ENCODE measurements around the gene JARID2. TPM values are rescaled to one million over a fixed set of nuclear protein-coding genes. Genes with fewer than 3 reads are reported as not detected.

JARID2 gene
- total and polyA plus RNA-seq, 9 of the 15 experiments (the other 6 are each of a cell fraction or from before 2014, with no cell fraction given), result 5.0 to 29.0 (median 15.6) TPM

GRCh38 chr6:15481390-15482291, 235.8 kb downstream of the JARID2 start (continued):
- TF ChIP-seq RBM15 (IDR thresholded peaks at IDR 0.05; ENCODE audit: insufficient read depth, low read length) (no peak), ETS2 (tag; IDR thresholded peaks at IDR 0.05; ENCODE audit: borderline replicate concordance, poor library complexity, severe bottlenecking) (no peak), E2F8 (IDR thresholded peaks at IDR 0.05; ENCODE audit: low read depth, partially characterized antibody) (no peak), MNT (conservative IDR thresholded peaks at IDR 0.05) (peak; percentile 47 to 59; a peak in 2 of 4 replicates), SIN3B (IDR thresholded peaks at IDR 0.05; ENCODE audit: low read depth) (no peak), MECOM (CRISPR knock-in tag; IDR thresholded peaks at IDR 0.05) (peak; percentile 91), ZEB2 (IDR thresholded peaks at IDR 0.05) (peak; percentile 99), DPF2 (IDR thresholded peaks at IDR 0.05) (peak; percentile 95), RUNX1 (IDR thresholded peaks at IDR 0.05; ENCODE audit: low read depth) (no peak), ESRRA (IDR thresholded peaks at IDR 0.05; ENCODE audit: borderline replicate concordance, low read depth) (peak; percentile 87; the same call in 1 of the 2 replicates), TBL1XR1 (IDR thresholded peaks at IDR 0.05; ENCODE audit: low read length in 2 of 2) (peak in 1 of 2 experiments; percentile 82; a peak in 3 of 4 replicates), DACH1 (IDR thresholded peaks at IDR 0.05; ENCODE audit: partially characterized antibody) (peak; percentile 90), FOXA3 (CRISPR knock-in tag; conservative IDR thresholded peaks at IDR 0.05 in 1 of 2, IDR thresholded peaks at IDR 0.05 in 1 of 2) (no peak), ADNP (tag; IDR thresholded peaks at IDR 0.05) (peak; percentile 62; the same call in 1 of the 2 replicates)
- TF ChIP-seq, protein P1, sequence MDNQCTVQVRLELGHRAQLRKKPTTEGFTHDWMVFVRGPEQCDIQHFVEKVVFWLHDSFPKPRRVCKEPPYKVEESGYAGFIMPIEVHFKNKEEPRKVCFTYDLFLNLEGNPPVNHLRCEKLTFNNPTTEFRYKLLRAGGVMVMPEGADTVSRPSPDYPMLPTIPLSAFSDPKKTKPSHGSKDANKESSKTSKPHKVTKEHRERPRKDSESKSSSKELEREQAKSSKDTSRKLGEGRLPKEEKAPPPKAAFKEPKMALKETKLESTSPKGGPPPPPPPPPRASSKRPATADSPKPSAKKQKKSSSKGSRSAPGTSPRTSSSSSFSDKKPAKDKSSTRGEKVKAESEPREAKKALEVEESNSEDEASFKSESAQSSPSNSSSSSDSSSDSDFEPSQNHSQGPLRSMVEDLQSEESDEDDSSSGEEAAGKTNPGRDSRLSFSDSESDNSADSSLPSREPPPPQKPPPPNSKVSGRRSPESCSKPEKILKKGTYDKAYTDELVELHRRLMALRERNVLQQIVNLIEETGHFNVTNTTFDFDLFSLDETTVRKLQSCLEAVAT (IDR thresholded peaks at IDR 0.05), result peak in 1 of 2 experiments; percentile 70; a peak in 2 of 4 replicates
- TF ChIP-seq, protein P2, sequence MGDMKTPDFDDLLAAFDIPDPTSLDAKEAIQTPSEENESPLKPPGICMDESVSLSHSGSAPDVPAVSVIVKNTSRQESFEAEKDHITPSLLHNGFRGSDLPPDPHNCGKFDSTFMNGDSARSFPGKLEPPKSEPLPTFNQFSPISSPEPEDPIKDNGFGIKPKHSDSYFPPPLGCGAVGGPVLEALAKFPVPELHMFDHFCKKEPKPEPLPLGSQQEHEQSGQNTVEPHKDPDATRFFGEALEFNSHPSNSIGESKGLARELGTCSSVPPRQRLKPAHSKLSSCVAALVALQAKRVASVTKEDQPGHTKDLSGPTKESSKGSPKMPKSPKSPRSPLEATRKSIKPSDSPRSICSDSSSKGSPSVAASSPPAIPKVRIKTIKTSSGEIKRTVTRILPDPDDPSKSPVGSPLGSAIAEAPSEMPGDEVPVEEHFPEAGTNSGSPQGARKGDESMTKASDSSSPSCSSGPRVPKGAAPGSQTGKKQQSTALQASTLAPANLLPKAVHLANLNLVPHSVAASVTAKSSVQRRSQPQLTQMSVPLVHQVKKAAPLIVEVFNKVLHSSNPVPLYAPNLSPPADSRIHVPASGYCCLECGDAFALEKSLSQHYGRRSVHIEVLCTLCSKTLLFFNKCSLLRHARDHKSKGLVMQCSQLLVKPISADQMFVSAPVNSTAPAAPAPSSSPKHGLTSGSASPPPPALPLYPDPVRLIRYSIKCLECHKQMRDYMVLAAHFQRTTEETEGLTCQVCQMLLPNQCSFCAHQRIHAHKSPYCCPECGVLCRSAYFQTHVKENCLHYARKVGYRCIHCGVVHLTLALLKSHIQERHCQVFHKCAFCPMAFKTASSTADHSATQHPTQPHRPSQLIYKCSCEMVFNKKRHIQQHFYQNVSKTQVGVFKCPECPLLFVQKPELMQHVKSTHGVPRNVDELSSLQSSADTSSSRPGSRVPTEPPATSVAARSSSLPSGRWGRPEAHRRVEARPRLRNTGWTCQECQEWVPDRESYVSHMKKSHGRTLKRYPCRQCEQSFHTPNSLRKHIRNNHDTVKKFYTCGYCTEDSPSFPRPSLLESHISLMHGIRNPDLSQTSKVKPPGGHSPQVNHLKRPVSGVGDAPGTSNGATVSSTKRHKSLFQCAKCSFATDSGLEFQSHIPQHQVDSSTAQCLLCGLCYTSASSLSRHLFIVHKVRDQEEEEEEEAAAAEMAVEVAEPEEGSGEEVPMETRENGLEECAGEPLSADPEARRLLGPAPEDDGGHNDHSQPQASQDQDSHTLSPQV (IDR thresholded peaks at IDR 0.05), result 0 out of 2 replicates have a peak, but pooled peaks have one; percentile 15

All from K562 (cell line).